Activated CD4-positive, alpha-beta T cell treated with anti-CD3 and anti-CD28 coated beads, Interleukin-2, amount 50 U/mL, for 16 hours (primary cell): Measurements from ENCODE around the gene ATP6V0A4.
"Not testable (repeated sequence)": the region's sequence is repeated elsewhere in the genome, so short reads cannot be mapped to it uniquely, and the experiment has no call there.

ENCODE experiments used
- DNase-seq: peaks from one replicate; pipeline ENCODE4 v3.0.0-alpha.2; 2020

Gene ATP6V0A4

GRCh38 chr7:138749960-138750359 is 48.0 kb downstream of the ATP6V0A4 start:
- DNase-seq: no peak

- DNase-seq: no peak
These were observed 49.3 kb downstream of the ATP6V0A4 start for GRCh38 chr7:138748666-138749065.

- peak; percentile 86 for DNase-seq
These were observed 51.9 kb downstream of the ATP6V0A4 start for GRCh38 chr7:138746073-138746472.

DNA sequence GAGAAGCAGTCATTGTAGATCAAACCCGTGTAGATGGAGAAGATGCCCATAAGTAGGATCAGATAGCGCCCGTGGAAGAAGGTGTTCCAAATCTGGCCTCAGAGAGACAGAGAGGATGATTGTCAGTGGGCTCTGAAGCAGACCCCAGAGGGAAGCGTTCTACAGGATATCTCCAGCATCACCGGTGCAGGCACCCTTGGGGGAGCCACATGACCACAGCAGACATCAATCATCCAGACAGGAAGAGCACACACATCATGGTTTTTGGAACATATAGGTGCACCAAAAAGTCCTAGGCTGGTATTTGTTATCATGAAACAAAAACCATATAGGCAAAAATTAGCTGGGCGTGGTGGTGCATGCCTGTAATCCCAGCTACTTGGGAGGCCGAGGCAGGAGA is 52.8 kb downstream of the ATP6V0A4 start:
- DNase-seq: no peak

GRCh38 chr7:138741453-138741735 is 56.6 kb downstream of the ATP6V0A4 start:
- no peak for DNase-seq

- no peak for DNase-seq
These were observed 58.1 kb downstream of the ATP6V0A4 start for GRCh38 chr7:138739859-138740258.

DNA sequence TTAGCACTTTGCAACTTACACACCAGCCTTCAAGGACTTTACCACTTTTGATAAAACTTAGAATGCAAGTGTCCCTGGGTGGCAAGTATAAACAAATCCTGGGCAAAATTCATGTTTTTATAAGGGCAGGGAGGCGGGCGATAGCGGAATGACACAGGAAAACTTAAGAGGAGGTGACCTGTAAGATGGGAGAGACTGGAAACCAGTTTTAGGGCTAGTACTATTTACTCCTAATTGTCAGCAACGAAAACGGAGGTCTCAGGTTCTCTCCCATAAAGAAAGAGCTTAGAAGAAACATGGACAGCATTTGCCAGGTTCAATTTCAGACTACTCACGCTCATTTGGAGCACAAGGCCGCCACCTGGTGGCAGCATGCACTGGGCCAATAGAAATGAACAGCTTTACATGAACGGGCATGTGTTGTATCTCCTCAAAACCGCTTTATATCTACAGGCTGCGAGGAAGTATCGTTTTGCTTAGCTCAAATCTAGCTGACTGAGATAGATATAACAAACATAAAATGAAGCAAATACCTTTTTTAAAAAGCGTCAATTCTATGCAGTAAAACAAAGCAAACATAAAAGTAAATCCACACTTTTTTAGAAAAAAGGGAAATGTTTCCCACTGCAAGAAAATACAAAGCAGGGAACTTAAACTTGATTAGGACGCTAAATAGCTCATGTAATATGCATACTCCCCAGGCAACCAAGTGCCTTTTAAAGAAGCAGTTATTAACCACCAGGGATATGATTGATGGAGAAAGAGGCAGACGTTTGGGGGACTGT is 59.3 kb downstream of the ATP6V0A4 start:
- DNase-seq: peak; percentile 85

DNA sequence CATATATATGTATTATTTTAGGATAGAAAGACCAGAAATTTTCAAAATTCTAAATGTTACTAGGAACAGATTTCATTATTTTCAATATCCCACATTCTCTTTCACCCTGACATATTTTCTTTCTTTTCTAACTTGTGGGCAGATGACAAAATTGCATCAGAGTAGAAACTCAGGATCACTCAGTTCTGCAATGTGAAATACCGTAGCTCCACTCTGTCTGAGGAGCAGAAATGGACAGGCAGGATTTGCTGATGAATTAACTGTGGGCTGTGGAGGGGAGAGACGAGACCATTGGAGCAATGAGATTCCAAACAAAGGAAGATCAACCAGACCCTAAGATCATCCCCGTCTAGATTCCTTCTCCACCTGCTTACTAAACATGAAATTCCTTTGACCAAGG is 59.9 kb downstream of the ATP6V0A4 start:
- DNase-seq: no peak

DNA sequence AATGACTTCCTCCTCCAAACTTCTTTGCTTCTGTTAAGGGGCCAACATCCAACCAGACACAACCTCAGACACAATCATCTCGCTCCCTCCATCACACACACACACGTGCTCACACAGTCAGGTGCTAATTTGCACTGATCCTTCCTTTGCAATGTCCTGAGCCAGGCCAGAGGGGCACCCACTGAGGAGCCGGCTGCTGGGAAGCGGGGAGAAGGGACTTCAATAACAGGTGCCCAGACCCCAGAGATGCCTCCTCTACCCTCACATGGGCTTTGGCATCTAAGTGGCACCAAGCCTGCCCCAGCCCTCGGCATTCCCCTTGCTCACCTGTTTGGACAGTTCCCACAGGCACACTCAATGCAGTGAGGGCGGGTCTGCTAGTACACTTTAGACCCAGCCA is 62.6 kb downstream of the ATP6V0A4 start:
- DNase-seq: no peak

- not testable (repeated sequence) for DNase-seq
These were observed 66.3 kb downstream of the ATP6V0A4 start for GRCh38 chr7:138731733-138732132.

DNA sequence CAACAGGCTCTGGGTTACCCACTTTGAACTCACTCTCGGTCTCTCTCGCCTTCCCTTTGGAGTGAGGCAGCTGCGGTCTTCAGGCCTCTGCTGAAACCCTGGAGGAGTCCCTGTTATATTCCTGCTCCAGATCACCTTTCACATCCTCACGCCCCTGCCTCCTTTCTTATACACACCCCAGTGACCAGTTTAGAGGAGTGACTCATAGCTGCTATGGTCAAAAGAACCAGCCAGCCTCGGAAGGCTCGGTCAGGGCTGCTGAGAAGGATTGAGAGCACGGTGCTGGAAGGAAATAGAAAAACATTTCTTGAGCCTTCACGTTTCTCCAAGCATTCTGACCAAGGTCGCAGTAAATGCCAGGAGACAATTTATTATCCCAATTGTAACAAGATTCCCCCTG is 68.6 kb downstream of the ATP6V0A4 start:
- no peak for DNase-seq

DNA sequence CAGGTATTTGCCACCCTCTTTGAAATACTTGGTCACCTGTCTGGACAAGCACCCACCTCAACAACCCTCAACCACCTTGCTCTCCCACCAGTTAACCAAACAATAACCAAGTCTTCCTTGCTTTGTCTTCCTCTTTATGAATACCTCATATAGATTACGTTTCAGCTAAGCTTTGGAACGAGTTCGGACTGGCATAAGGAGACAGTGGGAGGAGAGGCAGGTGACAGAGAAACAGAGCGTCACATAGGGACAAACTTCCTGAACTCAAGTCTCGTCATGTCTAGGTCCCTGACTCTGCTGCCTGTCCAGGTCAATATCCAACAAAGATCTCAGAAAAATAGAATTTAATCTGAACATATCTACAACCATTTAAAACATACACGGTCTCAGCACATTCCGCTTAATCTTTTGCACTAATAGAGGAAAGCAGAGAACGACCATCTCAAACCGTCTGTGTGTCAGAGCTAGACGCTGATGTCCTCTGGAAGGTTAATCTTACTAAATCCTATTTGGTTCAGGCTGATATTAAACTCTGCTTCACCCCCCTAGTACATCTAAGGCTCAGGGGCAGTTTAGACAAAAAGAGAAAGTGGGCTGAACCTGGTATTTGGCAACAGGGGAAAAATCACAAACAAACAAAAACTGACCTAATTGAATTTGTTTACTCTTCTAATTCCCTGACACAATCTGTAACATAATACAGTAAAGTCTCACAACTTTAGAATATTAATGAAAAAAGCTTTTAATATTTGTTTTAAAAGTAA is 70.5 kb downstream of the ATP6V0A4 start:
- no peak for DNase-seq

- no peak for DNase-seq
These were observed 71.7 kb downstream of the ATP6V0A4 start for GRCh38 chr7:138726288-138726687.

DNA sequence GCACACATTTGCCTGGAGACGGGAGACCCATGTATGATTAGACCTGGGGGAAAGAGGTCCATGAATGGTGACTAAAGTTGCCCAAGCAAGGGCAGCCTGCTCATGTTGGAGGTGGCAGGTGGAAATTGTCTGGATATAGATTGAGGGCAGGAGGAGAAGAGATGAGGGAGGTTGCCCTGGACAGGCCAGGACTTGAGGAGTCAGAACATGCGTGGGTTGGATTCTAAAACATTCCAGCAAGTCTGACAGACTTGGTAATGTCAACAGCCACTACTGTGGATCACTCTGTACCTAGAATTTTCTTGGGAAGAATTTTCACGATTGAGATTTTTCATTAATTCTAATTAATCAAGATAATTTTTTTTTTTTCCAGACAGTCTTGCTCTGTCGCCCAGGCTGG is 77.7 kb downstream of the ATP6V0A4 start:
- DNase-seq: no peak

DNA sequence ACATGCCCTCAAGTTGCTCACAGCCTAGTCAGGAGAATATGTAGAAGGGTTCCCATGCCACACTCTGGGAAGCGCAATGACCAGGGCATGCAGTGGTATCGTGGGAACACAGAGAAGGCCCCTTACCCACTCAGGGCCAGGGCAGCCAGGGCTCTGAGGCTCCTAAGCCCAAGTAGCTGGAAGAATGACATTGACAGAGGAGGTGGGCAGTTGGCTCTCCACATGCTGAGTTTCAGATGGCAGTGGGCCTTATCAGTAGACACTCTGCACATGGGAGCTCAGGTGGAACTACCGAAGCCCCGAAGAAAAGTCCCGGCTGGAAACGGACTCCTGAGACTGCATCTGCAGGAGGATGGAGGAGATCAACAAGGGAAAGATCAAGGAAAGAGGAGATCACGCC is 81.1 kb downstream of the ATP6V0A4 start:
- DNase-seq: no peak

GRCh38 chr7:138713191-138713590 is 84.8 kb downstream of the ATP6V0A4 start:
- DNase-seq: peak; percentile 35

- no peak for DNase-seq
These were observed 85.3 kb downstream of the ATP6V0A4 start for GRCh38 chr7:138712652-138713051.

DNA sequence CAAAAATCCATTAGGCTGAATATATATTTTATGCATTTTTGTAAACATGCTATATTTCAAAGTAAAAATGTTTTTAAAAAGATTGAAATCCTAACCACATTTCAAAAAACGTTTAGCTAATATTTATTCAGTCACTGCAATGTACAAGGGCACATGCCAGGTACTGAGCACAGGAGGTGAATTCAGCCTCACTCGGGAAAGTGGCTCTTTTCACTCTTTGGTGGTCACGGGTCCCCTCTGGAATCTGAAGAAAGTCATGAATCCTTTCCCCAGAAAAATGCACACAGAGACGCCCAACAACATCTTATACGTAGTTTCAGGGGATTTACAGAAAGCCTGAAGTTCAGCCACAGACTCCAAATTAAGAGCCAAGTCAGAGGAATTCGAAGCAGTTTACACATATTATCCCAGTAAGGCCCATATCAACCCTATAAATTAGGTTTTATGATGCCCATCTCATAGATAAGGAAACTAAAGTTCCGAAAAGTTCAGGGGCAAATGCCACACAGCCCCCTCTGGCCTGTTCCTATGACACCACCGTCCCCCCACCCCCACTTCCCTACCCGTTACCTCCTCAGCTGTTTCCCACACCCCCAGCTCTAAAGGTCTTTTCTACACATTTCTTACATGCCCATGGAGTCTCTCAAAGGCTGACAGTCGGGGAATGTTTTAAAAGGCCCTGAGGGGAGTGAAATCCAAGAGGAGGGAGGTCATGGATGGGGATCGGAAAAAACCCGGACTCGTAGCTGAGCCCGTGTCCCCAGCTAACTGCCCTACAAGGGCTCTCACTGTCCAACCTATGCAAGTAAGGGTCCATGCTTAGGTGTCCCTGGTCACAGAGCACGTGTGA is 87.2 kb downstream of the ATP6V0A4 start:
- DNase-seq: no peak

GRCh38 chr7:138705167-138705566 is 92.8 kb downstream of the ATP6V0A4 start:
- DNase-seq: no peak

DNA sequence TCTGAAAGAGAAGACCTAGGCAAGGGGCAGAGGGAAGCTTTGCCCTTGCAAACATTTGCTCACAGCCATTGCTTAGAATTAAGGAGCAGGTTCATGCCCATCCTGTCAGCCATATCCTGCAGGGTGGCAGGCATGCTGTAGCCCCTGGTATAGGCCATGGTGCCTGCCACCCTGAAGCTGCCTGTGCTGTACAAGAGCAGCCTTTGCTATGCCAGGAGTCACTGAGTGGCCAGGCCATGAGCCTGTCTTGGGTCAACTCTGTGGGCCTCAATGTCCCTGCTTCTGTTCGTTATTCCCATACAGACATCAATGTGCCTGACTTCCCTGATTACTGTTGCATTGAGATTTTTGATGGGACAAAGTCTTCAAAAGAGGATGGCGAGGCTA is 96.5 kb downstream of the ATP6V0A4 start:
- no peak for DNase-seq

- DNase-seq: no peak
These were observed 97.0 kb downstream of the ATP6V0A4 start, which contains the start of gene SVOPL for GRCh38 chr7:138700857-138701536. Gene SVOPL, minus strand, starts transcription at chr7:138701362. Its CDS starts 22,317 bp downstream, at chr7:138679045.

- DNase-seq: no peak
These were observed 98.3 kb downstream of the ATP6V0A4 start for GRCh38 chr7:138699661-138700060.

GRCh38 chr7:138698281-138698680 is 99.7 kb downstream of the ATP6V0A4 start:
- DNase-seq: no peak
